Thoracic aorta (tissue), 2 donors: Measurements from ENCODE around the gene GOLGA6C. TPM values are rescaled to one million over a fixed set of nuclear protein-coding genes. Genes with fewer than 3 reads are reported as not detected.
"Not testable (repeated sequence)": the region's sequence is repeated elsewhere in the genome, so short reads cannot be mapped to it uniquely, and the experiment has no call there.

Source experiments
- ATAC-seq: fragments of 150-250 bp; one replicate; pipeline ENCODE4 v1.8.0; 2017; ENCODE audit warnings: low read depth; ENCODE audit not compliant: insufficient number of reproducible peaks, low FRiP score
- DNase-seq: peaks from one replicate; pipeline ENCODE4 v3.0.0-alpha.2; 2020; ENCODE audit warnings: low spot score
- H3K27ac ChIP-seq, 2 donors: fragments of 200-600 bp; sonication (generic); 1 replicate in 1 of 2; 2 replicates in 1 of 2; pipeline ENCODE4 v1.5.1; 2016; ENCODE audit warnings: mild to moderate bottlenecking in 2 of 2, moderate library complexity in 2 of 2
- H3K27me3 ChIP-seq: fragments of 200-600 bp; sonication (generic); replicated peaks from 2 replicates; pipeline ENCODE4 v1.6.0; 2016; ENCODE audit warnings: mild to moderate bottlenecking; ENCODE audit not compliant: insufficient read depth
- H3K36me3 ChIP-seq: fragments of 200-600 bp; sonication (generic); one replicate; pipeline ENCODE4 v1.5.1; 2016
- H3K4me1 ChIP-seq, 2 donors: fragments of 200-600 bp; sonication (generic); 1 replicate in 1 of 2; 2 replicates in 1 of 2; pipeline versions ENCODE4 v1.5.1 to v1.6.0; 2016; ENCODE audit warnings: low read depth in 2 of 2, mild to moderate bottlenecking in 1 of 2; ENCODE audit not compliant: control insufficient read depth in 1 of 2
- H3K4me3 ChIP-seq: fragments of 200-600 bp; sonication (generic); 2 replicates; pipeline ENCODE4 v1.5.1; 2016; ENCODE audit warnings: mild to moderate bottlenecking
- H3K9me3 ChIP-seq: fragments of 200-600 bp; sonication (generic); 2 replicates; pipeline ENCODE4 v1.5.1; 2016
- CTCF ChIP-seq: fragments of 200-600 bp; sonication (generic); IDR thresholded peaks from one replicate; pipeline ENCODE4 v1.5.1; 2019; ENCODE audit warnings: antibody characterized with exemption
- total RNA-seq, 2 donors: library from RNA; depleted of rRNA; stranded (reverse); fragments of >200 nt; gene quantifications; one replicate each; pipeline versions ENCODE4 v1.1.0 to v1.2.3, GENCODE V29; 2016

The GOLGA6C gene
- total RNA-seq, 2 donors from 2014 or later, result 0.56 TPM; not detected in 1

GRCh38 chr15:75237316-75237982 lies 20.7 kb upstream of the GOLGA6C start:
- DNase-seq (no peak), ATAC-seq (no peak)
- Histone ChIP-seq H3K36me3 (no peaks in the 10 kb centered on the region), H3K27me3 (no peaks in the 10 kb centered on the region), H3K9me3 (no peaks in the 10 kb centered on the region), H3K27ac (no peak overlapping the region), H3K4me3 (no peak overlapping the region), H3K4me1 (no peaks in the 10 kb centered on the region)
- no peak for TF ChIP-seq CTCF

GRCh38 chr15:75238150-75238549 lies 20.0 kb upstream of the GOLGA6C start:
- no peak for TF ChIP-seq CTCF
- H3K4me3 ChIP-seq, result no peak overlapping the region
- ATAC-seq (no peak), DNase-seq (no peak)
- no peaks in the 10 kb centered on the region for H3K9me3 ChIP-seq
- H3K4me1 ChIP-seq, result no peaks in the 10 kb centered on the region
- no peaks in the 10 kb centered on the region for H3K27me3 ChIP-seq
- H3K36me3 ChIP-seq, result no peaks in the 10 kb centered on the region
- no peak overlapping the region for H3K27ac ChIP-seq

- H3K36me3 ChIP-seq, ATAC-seq, H3K27ac ChIP-seq, DNase-seq, H3K9me3 ChIP-seq, H3K4me3 ChIP-seq, H3K27me3 ChIP-seq, H3K4me1 ChIP-seq: not testable (repeated sequence)
Measured at GRCh38 chr15:75245741-75246140, 12.4 kb upstream of the GOLGA6C start.

GRCh38 chr15:75248991-75249390 lies 9.1 kb upstream of the GOLGA6C start:
- ATAC-seq, result not testable (repeated sequence)

GRCh38 chr15:75249726-75250125 lies 8.4 kb upstream of the GOLGA6C start:
- Histone ChIP-seq H3K27me3 (no peaks in the 10 kb centered on the region), H3K36me3 (no peaks in the 10 kb centered on the region), H3K27ac (no peak overlapping the region), H3K9me3 (no peaks in the 10 kb centered on the region), H3K4me3 (no peak overlapping the region), H3K4me1 (no peaks in the 10 kb centered on the region)
- TF ChIP-seq CTCF, result no peak
- no peak for ATAC-seq
- DNase-seq, result no peak

More at GRCh38 chr15:75248991-75249390, 9.1 kb upstream of the GOLGA6C start:
- H3K4me3 ChIP-seq, H3K9me3 ChIP-seq, H3K27me3 ChIP-seq, H3K36me3 ChIP-seq, H3K4me1 ChIP-seq, H3K27ac ChIP-seq, DNase-seq: not testable (repeated sequence)

GRCh38 chr15:75251343-75251742 lies 6.8 kb upstream of the GOLGA6C start:
- not testable (repeated sequence) for H3K36me3 ChIP-seq, DNase-seq, ATAC-seq, H3K4me3 ChIP-seq, H3K27ac ChIP-seq, H3K27me3 ChIP-seq, H3K9me3 ChIP-seq, H3K4me1 ChIP-seq

GRCh38 chr15:75252285-75252684 lies 5.8 kb upstream of the GOLGA6C start:
- H3K36me3 ChIP-seq, DNase-seq, H3K27me3 ChIP-seq, H3K9me3 ChIP-seq, ATAC-seq, H3K27ac ChIP-seq, H3K4me3 ChIP-seq, H3K4me1 ChIP-seq: not testable (repeated sequence)

GRCh38 chr15:75258620-75259343 lies 648 bp downstream of the GOLGA6C start:
- DNase-seq, result not testable (repeated sequence)

GRCh38 chr15:75259873-75260272 lies 1.7 kb downstream of the GOLGA6C start:
- not testable (repeated sequence) for H3K27ac ChIP-seq, H3K4me1 ChIP-seq, H3K9me3 ChIP-seq, ATAC-seq, H3K27me3 ChIP-seq, H3K36me3 ChIP-seq, DNase-seq, H3K4me3 ChIP-seq

More at GRCh38 chr15:75258620-75259343, 648 bp downstream of the GOLGA6C start:
- H3K4me1 ChIP-seq, H3K27me3 ChIP-seq, H3K27ac ChIP-seq, H3K4me3 ChIP-seq, H3K9me3 ChIP-seq, H3K36me3 ChIP-seq, ATAC-seq: not testable (repeated sequence)
